Neuronal stem cell (in vitro differentiated cells): ENCODE data around the gene STOX2.

Experiments
- DNase-seq: peaks from one replicate; pipeline ENCODE4 v3.0.0-alpha.2; 2013; ENCODE audit warnings: low spot score
- H2AFZ ChIP-seq: one replicate; pipeline ENCODE4 v1.6.1; 2013; ENCODE audit warnings: mild to moderate bottlenecking, low read length, inconsistent platforms
- H2AK5ac ChIP-seq: 2 replicates; pipeline ENCODE4 v1.6.1; 2013; ENCODE audit warnings: low read depth, mild to moderate bottlenecking, inconsistent platforms, low read length, moderate library complexity, mixed read lengths
- H2BK120ac ChIP-seq: 2 replicates; pipeline ENCODE4 v1.6.1; 2013; ENCODE audit warnings: low read depth, mild to moderate bottlenecking, inconsistent platforms, low read length, moderate library complexity, mixed read lengths
- H2BK12ac ChIP-seq: one replicate; pipeline ENCODE4 v1.6.1; 2013; ENCODE audit warnings: low read length, inconsistent platforms
- H2BK15ac ChIP-seq: 2 replicates; pipeline ENCODE4 v1.6.1; 2013; ENCODE audit warnings: mild to moderate bottlenecking, low read length, inconsistent platforms, mixed read lengths
- H2BK5ac ChIP-seq: one replicate; pipeline ENCODE4 v1.6.1; 2013; ENCODE audit warnings: inconsistent platforms, mild to moderate bottlenecking, low read length, moderate library complexity
- H3K14ac ChIP-seq: one replicate; pipeline ENCODE4 v1.6.1; 2013; ENCODE audit warnings: low read length, inconsistent platforms
- H3K18ac ChIP-seq: 2 replicates; pipeline ENCODE4 v1.6.1; 2013; ENCODE audit warnings: low read length, inconsistent platforms
- H3K23ac ChIP-seq: 2 replicates; pipeline ENCODE4 v1.6.1; 2013; ENCODE audit warnings: low read depth, mild to moderate bottlenecking, mixed read lengths, low read length, inconsistent platforms; ENCODE audit not compliant: poor library complexity
- H3K27ac ChIP-seq: replicated peaks from 3 replicates; pipeline ENCODE4 v1.5.1; 2013; ENCODE audit warnings: low read length, inconsistent platforms
- H3K27me3 ChIP-seq, 3 experiments: 2 replicates each; pipeline ENCODE4 v1.6.1; 2013; ENCODE audit warnings: low read length in 3 of 3, mild to moderate bottlenecking in 2 of 3, inconsistent platforms in 1 of 3, low read depth in 1 of 3, mixed read lengths in 1 of 3, moderate library complexity in 1 of 3; ENCODE audit not compliant: control insufficient read depth in 3 of 3, insufficient read depth in 3 of 3
- H3K36me3 ChIP-seq, 2 donors: replicated peaks in 1 of 2; 2 replicates each; pipeline ENCODE4 v1.6.1; 2013; ENCODE audit warnings: low read length in 2 of 2; ENCODE audit not compliant: control insufficient read depth in 2 of 2, insufficient read depth in 2 of 2
- H3K4ac ChIP-seq: 2 replicates; pipeline ENCODE4 v1.6.1; 2013; ENCODE audit warnings: inconsistent platforms, mild to moderate bottlenecking, low read length, moderate library complexity
- H3K4me1 ChIP-seq, 2 donors: 1 replicate in 1 of 2; 2 replicates in 1 of 2; pipeline ENCODE4 v1.6.1; 2013; ENCODE audit warnings: low read length in 2 of 2, low read depth in 1 of 2; ENCODE audit not compliant: control insufficient read depth in 2 of 2, insufficient read depth in 1 of 2
- H3K4me2 ChIP-seq: one replicate; pipeline ENCODE4 v1.6.1; 2013; ENCODE audit warnings: mild to moderate bottlenecking, low read length, inconsistent platforms; ENCODE audit not compliant: insufficient read depth, poor library complexity, severe bottlenecking
- H3K4me3 ChIP-seq, 2 donors: 2 replicates each; pipeline ENCODE4 v1.5.1; 2013; ENCODE audit warnings: low read length in 2 of 2, mild to moderate bottlenecking in 2 of 2, inconsistent platforms in 1 of 2, moderate library complexity in 1 of 2
- H3K79me1 ChIP-seq: one replicate; pipeline ENCODE4 v1.6.1; 2013; ENCODE audit warnings: low read depth, mild to moderate bottlenecking, inconsistent platforms, low read length, moderate library complexity
- H3K9ac ChIP-seq: one replicate; pipeline ENCODE4 v1.6.1; 2013; ENCODE audit warnings: mild to moderate bottlenecking, low read depth, low read length, inconsistent platforms; ENCODE audit not compliant: poor library complexity
- H3K9me3 ChIP-seq, 2 donors: replicated peaks in 1 of 2; 2 replicates each; pipeline versions ENCODE3 to v1.6.1; 2013; ENCODE audit warnings: low read length in 2 of 2, mild to moderate bottlenecking in 2 of 2, inconsistent platforms in 1 of 2, low read depth in 1 of 2, mixed read lengths in 1 of 2, moderate library complexity in 1 of 2; ENCODE audit not compliant: control insufficient read depth in 2 of 2, insufficient read depth in 1 of 2
- H4K8ac ChIP-seq: one replicate; pipeline ENCODE4 v1.6.1; 2013; ENCODE audit warnings: low read depth, mild to moderate bottlenecking, inconsistent platforms, low read length, moderate library complexity
- H4K91ac ChIP-seq: one replicate; pipeline ENCODE4 v1.6.1; 2013; ENCODE audit warnings: low read length, low read depth, mild to moderate bottlenecking, inconsistent platforms; ENCODE audit not compliant: poor library complexity
- WGBS, 2 donors: extraction: QIAGEN DNeasy Blood & Tissue Kit; methylation state at CpG; one replicate each; pipeline ENCODE4 v1.1.7; 2013; ENCODE audit warnings: missing lambda C conversion rate in 2 of 2, mixed read lengths in 1 of 2; ENCODE audit not compliant: insufficient read length in 2 of 2, insufficient replicate concordance in 1 of 2; ENCODE audit errors: extremely low coverage in 2 of 2; 5-methylcytosine and 5-hydroxymethylcytosine counted together

The STOX2 gene

GRCh38 chr4:183858011-183858615, 47.0 kb upstream of the STOX2 start:
- Histone ChIP-seq H3K79me1 (no peaks in the 10 kb centered on the region), H2BK5ac (no peak overlapping the region), H3K14ac (no peak overlapping the region), H3K36me3 (no peaks in the 10 kb centered on the region), H4K91ac (no peak overlapping the region), H3K27ac (no peak overlapping the region), H3K4me3 (no peak overlapping the region), H4K8ac (no peak overlapping the region), H2BK12ac (no peak overlapping the region), H3K18ac (peak overlapping the region; percentile 4), H3K23ac (no peak overlapping the region), H3K27me3 (peaks cover 0 to 41% (median 0%) of the 10 kb centered on the region in 3 experiments), H3K9ac (no peak overlapping the region), H2AFZ (no peak overlapping the region), H3K4me2 (no peak overlapping the region), H3K4ac (no peak overlapping the region), H2BK15ac (no peak overlapping the region), H3K9me3 (peaks cover 6 to 8% of the 10 kb centered on the region in 2 donors), H3K4me1 (peaks cover 5 to 19% of the 10 kb centered on the region in 2 donors), H2BK120ac (no peak overlapping the region), H2AK5ac (no peak overlapping the region)
- peak; percentile 68 for DNase-seq
- no CpG with 5 or more reads among the region's 14 CpGs for WGBS, 2 donors

GRCh38 chr4:183860119-183860518, 45.0 kb upstream of the STOX2 start:
- Histone ChIP-seq H3K79me1 (no peaks in the 10 kb centered on the region), H3K36me3 (no peaks in the 10 kb centered on the region), H3K4ac (no peak overlapping the region), H4K8ac (no peak overlapping the region), H2BK120ac (no peak overlapping the region), H3K14ac (no peak overlapping the region), H2BK15ac (no peak overlapping the region), H3K4me1 (peaks cover 5 to 19% of the 10 kb centered on the region in 2 donors), H3K23ac (no peak overlapping the region), H3K9ac (no peak overlapping the region), H2AFZ (no peak overlapping the region), H3K4me2 (no peak overlapping the region), H2BK5ac (no peak overlapping the region), H3K9me3 (peaks cover 6 to 8% of the 10 kb centered on the region in 2 donors), H3K4me3 (no peak overlapping the region), H2BK12ac (no peak overlapping the region), H3K27me3 (peaks cover 0 to 27% (median 0%) of the 10 kb centered on the region in 3 experiments), H2AK5ac (no peak overlapping the region), H3K18ac (no peak overlapping the region), H4K91ac (no peak overlapping the region), H3K27ac (no peak overlapping the region)
- no CpG with 5 or more reads among the region's 2 CpGs for WGBS, 2 donors
- no peak for DNase-seq

GRCh38 chr4:183860731-183861130, 44.4 kb upstream of the STOX2 start:
- H2AFZ ChIP-seq, result peak overlapping the region; percentile 33
- H2BK12ac ChIP-seq, result no peak overlapping the region
- no peak overlapping the region for H4K91ac ChIP-seq
- H3K23ac ChIP-seq, result no peak overlapping the region
- no peak overlapping the region for H4K8ac ChIP-seq
- no peaks in the 10 kb centered on the region for H3K79me1 ChIP-seq
- H2BK15ac ChIP-seq, result no peak overlapping the region
- H2BK120ac ChIP-seq, result no peak overlapping the region
- H3K14ac ChIP-seq, result no peak overlapping the region
- H3K4me3 ChIP-seq, result no peak overlapping the region
- no peak overlapping the region for H3K4me2 ChIP-seq
- no CpG with 5 or more reads among the region's 10 CpGs for WGBS, 2 donors
- H3K18ac ChIP-seq, result no peak overlapping the region
- H2AK5ac ChIP-seq, result no peak overlapping the region
- H3K9ac ChIP-seq, result no peak overlapping the region
- H3K27ac ChIP-seq, result no peak overlapping the region
- no peak overlapping the region for H2BK5ac ChIP-seq
- H3K36me3 ChIP-seq, result no peaks in the 10 kb centered on the region
- peaks cover 0 to 27% (median 0%) of the 10 kb centered on the region in 3 experiments for H3K27me3 ChIP-seq
- peaks cover 6 to 8% of the 10 kb centered on the region in 2 donors for H3K9me3 ChIP-seq
- no peak for DNase-seq
- no peak overlapping the region for H3K4ac ChIP-seq
- H3K4me1 ChIP-seq, result peaks cover 5 to 19% of the 10 kb centered on the region in 2 donors

GRCh38 chr4:183861426-183861825, 43.7 kb upstream of the STOX2 start:
- no peak overlapping the region for H3K9ac ChIP-seq
- H3K4me3 ChIP-seq, result no peak overlapping the region
- no peak overlapping the region for H3K14ac ChIP-seq
- H3K27ac ChIP-seq, result no peak overlapping the region
- no peaks in the 10 kb centered on the region for H3K79me1 ChIP-seq
- no peak overlapping the region for H4K8ac ChIP-seq
- no peak overlapping the region for H2AK5ac ChIP-seq
- H2BK120ac ChIP-seq, result no peak overlapping the region
- H3K4ac ChIP-seq, result no peak overlapping the region
- no peak overlapping the region for H4K91ac ChIP-seq
- no peak overlapping the region for H2BK5ac ChIP-seq
- no peaks in the 10 kb centered on the region for H3K36me3 ChIP-seq
- H3K4me2 ChIP-seq, result no peak overlapping the region
- peaks cover 6 to 8% of the 10 kb centered on the region in 2 donors for H3K9me3 ChIP-seq
- no peak overlapping the region for H2AFZ ChIP-seq
- DNase-seq, result no peak
- no peak overlapping the region for H3K23ac ChIP-seq
- H2BK12ac ChIP-seq, result no peak overlapping the region
- H3K27me3 ChIP-seq, result peaks cover 0 to 31% (median 0%) of the 10 kb centered on the region in 3 experiments
- no CpG with 5 or more reads among the region's 13 CpGs for WGBS, 2 donors
- H3K18ac ChIP-seq, result peak overlapping the region; percentile 39
- peaks cover 5 to 17% of the 10 kb centered on the region in 2 donors for H3K4me1 ChIP-seq
- peak overlapping the region; percentile 14 for H2BK15ac ChIP-seq
